HG03469 (cell line): ENCODE measurements around the gene STOM.

Source experiments
- ATAC-seq: cut with Tn5 transposase; IDR thresholded peaks from one replicate; pipeline ENCODE4 v1.9.1; 2021; ENCODE audit warnings: mild to moderate bottlenecking, moderate library complexity, moderate number of reproducible peaks; ENCODE audit not compliant: unreplicated experiment

STOM gene

DNA sequence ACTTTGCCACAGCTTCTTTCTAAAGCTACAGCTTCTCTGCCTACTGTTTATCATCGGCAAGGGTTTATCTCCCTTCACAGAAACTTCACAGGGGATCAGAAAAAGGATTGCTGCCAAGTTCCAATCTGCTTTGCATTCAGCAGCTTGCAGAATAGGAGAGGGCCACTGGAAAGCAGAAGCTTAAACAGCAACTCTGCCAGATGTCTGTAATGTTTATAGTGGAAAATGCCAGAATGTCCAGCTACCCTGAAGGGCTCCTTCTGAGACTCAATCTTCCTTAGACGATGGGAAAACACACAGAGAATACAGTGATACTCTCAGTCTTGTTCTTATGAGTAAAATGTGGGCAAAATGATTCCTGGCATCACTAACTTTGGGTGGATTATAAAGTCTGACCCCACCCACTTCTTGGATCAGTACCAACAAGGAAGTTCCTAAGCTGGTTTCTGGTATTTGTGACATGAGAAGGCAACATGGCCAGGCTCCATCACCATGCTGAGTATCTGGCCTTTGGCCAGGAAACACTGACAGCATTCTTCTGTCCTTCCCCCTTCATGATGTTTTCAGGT, 19.0 kb downstream of the STOM start:
- no peak for ATAC-seq

- no peak for ATAC-seq
Observed at GRCh38 chr9:121350036-121350435, 20.0 kb downstream of the STOM start.

- no peak for ATAC-seq
Observed at GRCh38 chr9:121349009-121349408, 21.0 kb downstream of the STOM start.

GRCh38 chr9:121348221-121348620, 21.8 kb downstream of the STOM start:
- ATAC-seq = no peak

GRCh38 chr9:121345070-121345469, 25.0 kb downstream of the STOM start:
- ATAC-seq = no peak

DNA sequence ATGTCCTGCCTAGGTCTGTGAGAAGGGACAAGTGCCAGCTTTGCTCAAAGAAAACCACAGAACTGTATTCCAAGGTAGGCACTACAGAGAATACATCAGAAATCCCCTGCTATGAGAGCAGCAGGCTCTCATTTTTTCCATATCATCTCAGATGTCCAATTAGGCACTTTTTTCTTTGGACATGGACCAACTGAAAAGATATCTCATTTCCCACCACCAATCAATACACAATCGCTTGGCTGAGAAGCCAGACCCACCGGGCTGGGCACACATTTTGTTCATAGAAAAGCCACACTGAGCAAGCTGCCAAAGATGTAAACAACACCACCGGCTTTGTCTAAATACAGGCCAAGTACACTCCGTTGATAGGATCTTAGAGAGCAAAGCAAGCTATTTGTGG, 25.9 kb downstream of the STOM start:
- ATAC-seq = no peak

- ATAC-seq = peak; percentile 81
Observed at GRCh38 chr9:121340676-121341392, 29.2 kb downstream of the STOM start.

DNA sequence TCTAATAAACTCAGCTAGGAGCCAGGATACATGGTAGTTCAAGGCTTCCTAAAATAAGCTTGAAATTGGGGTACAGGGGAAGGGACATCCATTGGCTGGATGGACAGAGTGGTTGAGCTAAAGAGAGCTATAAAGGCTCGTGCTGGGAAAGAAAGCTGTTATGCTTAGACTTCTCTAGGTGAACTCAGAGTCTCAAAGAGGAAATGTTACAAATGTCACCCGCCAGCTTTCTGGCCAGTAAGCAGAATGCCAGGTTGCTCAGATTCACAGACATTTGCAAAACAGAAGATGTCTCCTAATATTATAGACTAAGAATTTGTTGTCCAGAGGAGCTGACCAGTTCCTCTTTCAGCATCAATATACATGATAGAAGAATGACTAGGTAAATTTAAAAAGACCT, 30.6 kb downstream of the STOM start:
- no peak for ATAC-seq

- ATAC-seq = no peak
Observed at GRCh38 chr9:121336665-121337064, 33.4 kb downstream of the STOM start.

- ATAC-seq = no peak
Observed at GRCh38 chr9:121333950-121334773, 35.9 kb downstream of the STOM start.

DNA sequence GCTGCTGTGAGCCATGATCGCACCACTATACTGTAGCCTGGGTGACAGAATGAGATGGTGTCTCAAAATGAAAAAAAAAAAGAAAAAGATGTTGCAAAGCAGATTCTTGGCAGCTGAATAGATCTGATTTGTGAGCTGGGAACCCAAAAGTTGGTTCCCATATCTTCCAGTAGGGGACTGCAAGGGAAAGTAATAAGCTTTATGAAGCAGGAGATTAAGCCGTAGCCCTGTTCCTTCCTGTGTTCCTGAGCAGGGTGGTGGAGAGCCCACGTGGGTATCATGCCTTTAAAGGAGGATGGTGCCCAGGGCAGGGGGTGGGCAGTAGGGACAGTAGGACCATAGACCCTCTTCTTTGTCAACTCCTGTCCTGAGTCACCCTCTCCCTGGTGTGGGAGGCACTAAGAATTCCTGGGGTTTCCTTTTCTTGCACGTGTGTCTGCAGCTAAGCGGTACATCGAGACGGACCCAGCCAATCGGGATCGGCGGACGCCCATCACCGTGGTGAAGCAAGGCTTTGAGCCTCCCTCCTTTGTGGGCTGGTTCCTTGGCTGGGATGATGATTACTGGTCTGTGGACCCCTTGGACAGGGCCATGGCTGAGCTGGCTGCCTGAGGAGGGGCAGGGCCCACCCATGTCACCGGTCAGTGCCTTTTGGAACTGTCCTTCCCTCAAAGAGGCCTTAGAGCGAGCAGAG, 37.9 kb downstream of the STOM start:
- no peak for ATAC-seq

DNA sequence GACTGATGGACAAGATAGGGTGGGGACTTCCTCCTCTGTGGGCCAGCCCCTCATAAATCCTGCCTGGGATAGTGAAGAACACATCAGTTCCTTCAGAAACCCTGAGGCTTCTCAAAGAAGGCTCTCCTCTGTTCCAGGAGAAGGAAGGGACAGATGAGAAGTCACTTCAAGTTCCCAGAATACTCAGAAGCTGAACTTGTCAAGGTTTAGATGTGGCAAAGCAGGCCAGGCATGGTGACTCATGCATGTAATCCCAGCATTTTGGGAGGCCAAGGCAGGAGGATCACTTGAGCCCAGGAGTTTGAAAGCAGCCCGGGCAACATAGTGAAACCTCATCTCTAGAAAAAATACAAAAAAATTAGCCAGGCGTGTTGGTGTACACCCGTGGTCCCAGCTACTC, 38.5 kb downstream of the STOM start:
- no peak for ATAC-seq

- ATAC-seq = no peak
Observed at GRCh38 chr9:121328876-121329681, 41.0 kb downstream of the STOM start.

DNA sequence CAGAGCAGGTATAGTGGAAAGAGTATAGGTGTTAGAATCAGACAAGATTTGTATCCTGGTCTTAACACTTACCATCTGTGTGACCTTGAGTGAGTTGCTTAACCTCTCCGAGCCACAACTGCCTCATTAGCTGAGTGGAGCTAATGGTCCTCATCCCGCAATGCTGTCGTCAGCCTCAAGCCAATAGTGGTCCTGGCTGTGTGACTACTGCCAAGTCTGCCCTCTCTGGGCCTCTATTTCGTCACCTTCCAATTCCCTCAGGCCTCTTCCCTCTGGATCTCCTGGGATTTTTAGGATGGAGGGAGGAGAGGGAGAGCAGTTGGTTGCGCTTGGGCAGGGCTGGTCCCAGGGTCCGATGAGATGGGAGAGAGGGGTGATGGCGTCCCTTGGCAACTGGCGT, 41.6 kb downstream of the STOM start:
- no peak for ATAC-seq

GRCh38 chr9:121326901-121327613, 43.0 kb downstream of the STOM start:
- ATAC-seq = no peak

DNA sequence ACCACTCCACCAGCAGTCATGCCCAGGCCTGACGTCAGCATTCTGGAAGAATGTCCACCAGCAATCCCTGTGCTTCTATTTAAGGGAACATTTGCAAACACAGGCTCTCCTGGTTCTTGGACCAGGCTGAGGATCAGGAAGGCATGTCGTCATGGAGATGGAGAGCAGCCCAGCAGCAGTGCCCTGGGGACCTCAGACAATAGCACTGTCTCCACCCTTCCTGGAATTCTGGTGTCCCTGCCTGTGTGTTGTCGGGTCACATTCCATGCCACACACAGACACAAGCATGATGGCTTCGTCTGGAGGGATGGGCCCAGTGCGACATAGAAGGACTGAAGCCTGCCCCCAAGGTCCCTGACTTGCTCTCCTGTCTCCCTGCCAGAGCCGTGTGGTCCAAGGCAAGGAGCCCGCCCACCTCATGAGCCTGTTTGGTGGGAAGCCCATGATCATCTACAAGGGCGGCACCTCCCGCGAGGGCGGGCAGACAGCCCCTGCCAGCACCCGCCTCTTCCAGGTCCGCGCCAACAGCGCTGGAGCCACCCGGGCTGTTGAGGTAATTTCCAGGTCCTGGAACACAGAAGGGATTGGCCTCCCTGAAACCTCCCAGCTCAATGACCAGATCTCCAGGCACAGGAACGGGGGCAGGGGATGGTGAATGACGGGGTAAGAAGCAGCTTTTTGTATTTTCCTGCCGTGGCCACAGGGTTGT, 43.8 kb downstream of the STOM start:
- no peak for ATAC-seq

- ATAC-seq = no peak
Observed at GRCh38 chr9:121325387-121325786, 44.7 kb downstream of the STOM start.

- no peak for ATAC-seq
Observed at GRCh38 chr9:121324755-121325154, 45.3 kb downstream of the STOM start.

DNA sequence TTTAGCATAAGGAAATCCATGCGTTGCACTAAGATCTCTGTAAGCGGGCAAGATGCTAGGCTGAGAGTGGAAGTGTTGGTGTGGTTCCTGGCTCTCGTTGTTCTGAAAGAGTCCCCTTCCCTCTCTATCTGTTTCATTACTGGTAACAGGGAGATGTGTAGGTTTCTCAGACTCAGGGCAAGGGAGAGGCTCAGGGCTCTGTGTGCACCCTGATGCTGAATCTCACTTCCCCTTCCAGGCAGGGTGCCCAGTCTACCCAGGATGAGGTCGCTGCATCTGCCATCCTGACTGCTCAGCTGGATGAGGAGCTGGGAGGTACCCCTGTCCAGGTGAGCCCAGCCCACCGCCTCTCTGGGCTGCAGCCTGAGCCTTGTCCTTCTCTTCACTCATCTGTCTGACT, 45.7 kb downstream of the STOM start:
- no peak for ATAC-seq
